ENCODE measurements around the gene SKAP2. TPM values are rescaled to one million over a fixed set of nuclear protein-coding genes. Genes with fewer than 3 reads are reported as not detected.

SKAP2 gene
- polyA plus RNA-seq, 1 donor (not counting 4 experiments of a cell fraction or from before 2014, with no cell fraction given) = 15.0 TPM

DNA sequence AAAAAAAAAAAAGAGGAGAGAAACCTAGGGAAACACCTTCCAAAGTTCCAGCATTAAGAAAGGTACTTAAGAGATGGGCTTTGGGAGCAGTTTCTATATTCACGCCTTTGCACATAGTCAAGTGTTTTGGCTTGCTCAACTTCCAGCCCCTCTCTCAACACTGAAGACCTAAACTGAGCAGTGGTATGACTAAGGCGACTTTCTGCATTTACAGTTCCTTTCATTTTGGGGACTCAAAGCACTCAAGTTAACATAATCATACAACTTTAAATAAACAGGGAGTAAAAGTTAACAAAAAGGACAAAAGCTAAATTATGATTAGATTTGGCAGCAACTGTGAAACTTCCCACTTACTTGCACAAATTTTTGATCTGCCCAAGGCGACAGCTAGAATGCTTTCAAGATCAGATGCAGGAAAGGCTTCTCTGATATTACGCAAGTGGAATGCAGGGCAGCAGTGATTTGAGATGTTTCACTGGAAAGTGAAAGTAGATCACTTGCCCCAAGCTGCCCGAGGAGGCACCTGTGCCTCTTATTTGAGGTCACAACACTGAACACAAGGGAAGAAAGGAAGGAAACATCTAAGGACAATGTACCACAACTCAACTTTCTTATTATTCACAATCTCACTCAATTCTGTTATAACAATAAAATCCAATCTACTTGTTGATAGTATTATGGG lies 199.5 kb downstream of the SKAP2 start:
- Histone ChIP-seq H3K27ac (ENCODE audit: control insufficient read depth, insufficient read depth, low read length) (no peak overlapping the region), H3K4me2 (ENCODE audit: control insufficient read depth, extremely low read depth, insufficient read depth, low read depth, low read length) (peak overlapping the region; percentile 32)
- no peak for DNase-seq (ENCODE audit: low read depth, low spot score)

DNA sequence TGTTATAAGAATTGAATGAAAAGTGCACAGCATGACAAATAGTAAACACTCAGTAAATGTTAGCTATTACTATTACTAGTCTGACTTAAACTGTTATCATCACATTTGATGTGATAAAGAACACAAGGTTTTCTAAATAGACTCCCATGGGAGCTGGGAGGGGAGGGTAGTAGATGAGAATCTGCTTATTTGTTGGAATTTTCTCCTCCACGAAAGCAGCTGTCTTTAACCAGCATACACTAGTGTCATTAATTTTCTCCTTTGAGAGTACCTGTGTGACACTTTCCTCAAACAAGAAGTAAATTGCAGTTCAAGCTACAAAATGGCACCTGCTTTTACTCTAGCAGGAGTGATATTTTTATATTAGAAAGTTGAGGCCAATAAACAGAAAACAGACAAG lies 200.1 kb downstream of the SKAP2 start:
- Histone ChIP-seq H4K20me1 (ENCODE audit: control insufficient read depth, extremely low read depth, insufficient read depth, low read length) (no peaks in the 10 kb centered on the region), H3K4me3 (ENCODE audit: control insufficient read depth in 2 of 3, extremely low read depth in 1 of 3, insufficient read depth in 2 of 3, low read depth in 1 of 3, low read length in 3 of 3) (no peak overlapping the region), H3K79me2 (ENCODE audit: control insufficient read depth, insufficient read depth, low read length) (no peaks in the 10 kb centered on the region), H3K4me1 (ENCODE audit: control insufficient read depth, extremely low read depth, insufficient read depth, low read length) (peaks cover 8% of the 10 kb centered on the region), H2AFZ (ENCODE audit: control insufficient read depth, low read length) (no peak overlapping the region), H3K9ac (ENCODE audit: control insufficient read depth, extremely low read depth, insufficient read depth, low read length) (no peak overlapping the region), H3K27me3 (ENCODE audit: control insufficient read depth, extremely low read depth, insufficient read depth, low read length) (no peaks in the 10 kb centered on the region), H3K4me2 (ENCODE audit: control insufficient read depth, extremely low read depth, insufficient read depth, low read depth, low read length) (no peak overlapping the region), H3K9me3 (ENCODE audit: control insufficient read depth, low read depth, low read length) (no peaks in the 10 kb centered on the region), H3K9me1 (ENCODE audit: control insufficient read depth, extremely low read depth, insufficient read depth, low read length) (no peaks in the 10 kb centered on the region), H3K27ac (ENCODE audit: control insufficient read depth, insufficient read depth, low read length) (no peak overlapping the region), H3K36me3 (ENCODE audit: control insufficient read depth in 2 of 2, extremely low read depth in 1 of 2, insufficient read depth in 2 of 2, low read length in 2 of 2) (peaks cover 0 to 3% of the 10 kb centered on the region in 2 experiments)
- DNase-seq (ENCODE audit: low read depth, low spot score) (no peak), FAIRE-seq (no peak)
- TF ChIP-seq EZH2 (IDR thresholded peaks at IDR 0.05; ENCODE audit: low read length) = no peak
- TF ChIP-seq, protein P1, sequence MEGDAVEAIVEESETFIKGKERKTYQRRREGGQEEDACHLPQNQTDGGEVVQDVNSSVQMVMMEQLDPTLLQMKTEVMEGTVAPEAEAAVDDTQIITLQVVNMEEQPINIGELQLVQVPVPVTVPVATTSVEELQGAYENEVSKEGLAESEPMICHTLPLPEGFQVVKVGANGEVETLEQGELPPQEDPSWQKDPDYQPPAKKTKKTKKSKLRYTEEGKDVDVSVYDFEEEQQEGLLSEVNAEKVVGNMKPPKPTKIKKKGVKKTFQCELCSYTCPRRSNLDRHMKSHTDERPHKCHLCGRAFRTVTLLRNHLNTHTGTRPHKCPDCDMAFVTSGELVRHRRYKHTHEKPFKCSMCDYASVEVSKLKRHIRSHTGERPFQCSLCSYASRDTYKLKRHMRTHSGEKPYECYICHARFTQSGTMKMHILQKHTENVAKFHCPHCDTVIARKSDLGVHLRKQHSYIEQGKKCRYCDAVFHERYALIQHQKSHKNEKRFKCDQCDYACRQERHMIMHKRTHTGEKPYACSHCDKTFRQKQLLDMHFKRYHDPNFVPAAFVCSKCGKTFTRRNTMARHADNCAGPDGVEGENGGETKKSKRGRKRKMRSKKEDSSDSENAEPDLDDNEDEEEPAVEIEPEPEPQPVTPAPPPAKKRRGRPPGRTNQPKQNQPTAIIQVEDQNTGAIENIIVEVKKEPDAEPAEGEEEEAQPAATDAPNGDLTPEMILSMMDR (optimal IDR thresholded peaks at IDR 0.05 in 1 of 3, IDR thresholded peaks at IDR 0.05 in 1 of 3, conservative IDR thresholded peaks at IDR 0.05 in 1 of 3; ENCODE audit: extremely low read depth in 1 of 3, insufficient read depth in 2 of 3, low read length in 3 of 3) = no peak
- dilution Hi-C loops (cut with MboI; ENCODE audit: extremely low pct_ligation_motif_present, low sequenced_read_pairs) = no loop called here

More for the DNA sequence above, 199.5 kb downstream of the SKAP2 start:
- FAIRE-seq = no peak
- peaks cover 8% of the 10 kb centered on the region for H3K4me1 ChIP-seq (ENCODE audit: control insufficient read depth, extremely low read depth, insufficient read depth, low read length)
- no peak for TF ChIP-seq EZH2 (IDR thresholded peaks at IDR 0.05; ENCODE audit: low read length)
- TF ChIP-seq, protein P1 (optimal IDR thresholded peaks at IDR 0.05 in 1 of 3, IDR thresholded peaks at IDR 0.05 in 1 of 3, conservative IDR thresholded peaks at IDR 0.05 in 1 of 3; ENCODE audit: extremely low read depth in 1 of 3, insufficient read depth in 2 of 3, low read length in 3 of 3) = no peak
- no peaks in the 10 kb centered on the region for H3K79me2 ChIP-seq (ENCODE audit: control insufficient read depth, insufficient read depth, low read length)
- no peaks in the 10 kb centered on the region for H3K9me1 ChIP-seq (ENCODE audit: control insufficient read depth, extremely low read depth, insufficient read depth, low read length)
- peaks cover 0 to 3% of the 10 kb centered on the region in 2 experiments for H3K36me3 ChIP-seq (ENCODE audit: control insufficient read depth in 2 of 2, extremely low read depth in 1 of 2, insufficient read depth in 2 of 2, low read length in 2 of 2)
- dilution Hi-C loops (cut with MboI; ENCODE audit: extremely low pct_ligation_motif_present, low sequenced_read_pairs) = no loop called here
- H3K4me3 ChIP-seq (ENCODE audit: control insufficient read depth in 2 of 3, extremely low read depth in 1 of 3, insufficient read depth in 2 of 3, low read depth in 1 of 3, low read length in 3 of 3) = no peak overlapping the region
- H3K9me3 ChIP-seq (ENCODE audit: control insufficient read depth, low read depth, low read length) = no peaks in the 10 kb centered on the region
- H3K27me3 ChIP-seq (ENCODE audit: control insufficient read depth, extremely low read depth, insufficient read depth, low read length) = no peaks in the 10 kb centered on the region
- H4K20me1 ChIP-seq (ENCODE audit: control insufficient read depth, extremely low read depth, insufficient read depth, low read length) = no peaks in the 10 kb centered on the region
- no peak overlapping the region for H3K9ac ChIP-seq (ENCODE audit: control insufficient read depth, extremely low read depth, insufficient read depth, low read length)
- H2AFZ ChIP-seq (ENCODE audit: control insufficient read depth, low read length) = no peak overlapping the region

All from keratinocyte (primary cell).